BE2C (cell line): ENCODE measurements around the gene CHMP4B.

Experiments
- DNase-seq: peaks from one replicate; pipeline ENCODE4 v3.0.0-alpha.2; 2020
- H3K27me3 ChIP-seq: fragments of 250-450 bp; sonication (Bioruptor Pico); 2 replicates; pipeline ENCODE4 v1.5.1; 2020; ENCODE audit warnings: mild to moderate bottlenecking
- H3K36me3 ChIP-seq: fragments of 250-450 bp; sonication (Bioruptor Pico); 2 replicates; pipeline ENCODE4 v1.5.1; 2020; ENCODE audit warnings: mild to moderate bottlenecking
- H3K4me1 ChIP-seq: fragments of 250-450 bp; sonication (Bioruptor Pico); 2 replicates; pipeline ENCODE4 v1.5.1; 2020
- H3K4me3 ChIP-seq: 2 replicates; pipeline ENCODE4 v1.5.1; 2011; ENCODE audit warnings: low read depth, low read length
- H3K9me3 ChIP-seq: fragments of 250-450 bp; sonication (Bioruptor Pico); 2 replicates; pipeline ENCODE4 v1.5.1; 2020
- TF ChIP-seq, protein P1 (sequence below): IDR thresholded peaks from 2 replicates; pipeline ENCODE4 v1.5.1; 2012; ENCODE audit warnings: mild to moderate bottlenecking, low read depth, low read length

Gene CHMP4B

DNA sequence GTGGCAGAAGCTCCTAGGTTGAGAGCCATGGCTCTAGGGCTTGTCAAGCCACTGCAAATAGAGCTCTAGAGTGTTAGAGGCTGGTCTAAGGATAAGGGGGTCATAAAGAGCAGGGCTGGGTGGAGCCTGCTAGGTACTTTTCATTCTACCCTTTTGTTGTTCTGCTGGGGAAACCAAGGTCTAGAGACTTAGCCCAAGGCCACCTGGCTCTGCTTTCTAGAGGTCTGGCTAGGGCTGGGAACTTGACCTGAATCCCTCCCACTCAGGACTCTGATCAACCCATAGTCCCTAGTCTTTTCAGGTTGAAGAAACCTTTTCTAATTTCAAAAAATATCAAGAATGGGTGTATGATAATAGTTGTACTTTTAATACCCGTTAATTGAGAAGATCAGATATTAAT is 13.7 kb downstream of the CHMP4B start:
- Histone ChIP-seq H3K4me1 (peaks cover 1% of the 10 kb centered on the region), H3K4me3 (no peak overlapping the region), H3K36me3 (no peaks in the 10 kb centered on the region; the same call in 1 of the 2 replicates), H3K9me3 (no peaks in the 10 kb centered on the region), H3K27me3 (no peaks in the 10 kb centered on the region)
- no peak for DNase-seq
- TF ChIP-seq, protein P1, sequence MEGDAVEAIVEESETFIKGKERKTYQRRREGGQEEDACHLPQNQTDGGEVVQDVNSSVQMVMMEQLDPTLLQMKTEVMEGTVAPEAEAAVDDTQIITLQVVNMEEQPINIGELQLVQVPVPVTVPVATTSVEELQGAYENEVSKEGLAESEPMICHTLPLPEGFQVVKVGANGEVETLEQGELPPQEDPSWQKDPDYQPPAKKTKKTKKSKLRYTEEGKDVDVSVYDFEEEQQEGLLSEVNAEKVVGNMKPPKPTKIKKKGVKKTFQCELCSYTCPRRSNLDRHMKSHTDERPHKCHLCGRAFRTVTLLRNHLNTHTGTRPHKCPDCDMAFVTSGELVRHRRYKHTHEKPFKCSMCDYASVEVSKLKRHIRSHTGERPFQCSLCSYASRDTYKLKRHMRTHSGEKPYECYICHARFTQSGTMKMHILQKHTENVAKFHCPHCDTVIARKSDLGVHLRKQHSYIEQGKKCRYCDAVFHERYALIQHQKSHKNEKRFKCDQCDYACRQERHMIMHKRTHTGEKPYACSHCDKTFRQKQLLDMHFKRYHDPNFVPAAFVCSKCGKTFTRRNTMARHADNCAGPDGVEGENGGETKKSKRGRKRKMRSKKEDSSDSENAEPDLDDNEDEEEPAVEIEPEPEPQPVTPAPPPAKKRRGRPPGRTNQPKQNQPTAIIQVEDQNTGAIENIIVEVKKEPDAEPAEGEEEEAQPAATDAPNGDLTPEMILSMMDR: no peak

DNA sequence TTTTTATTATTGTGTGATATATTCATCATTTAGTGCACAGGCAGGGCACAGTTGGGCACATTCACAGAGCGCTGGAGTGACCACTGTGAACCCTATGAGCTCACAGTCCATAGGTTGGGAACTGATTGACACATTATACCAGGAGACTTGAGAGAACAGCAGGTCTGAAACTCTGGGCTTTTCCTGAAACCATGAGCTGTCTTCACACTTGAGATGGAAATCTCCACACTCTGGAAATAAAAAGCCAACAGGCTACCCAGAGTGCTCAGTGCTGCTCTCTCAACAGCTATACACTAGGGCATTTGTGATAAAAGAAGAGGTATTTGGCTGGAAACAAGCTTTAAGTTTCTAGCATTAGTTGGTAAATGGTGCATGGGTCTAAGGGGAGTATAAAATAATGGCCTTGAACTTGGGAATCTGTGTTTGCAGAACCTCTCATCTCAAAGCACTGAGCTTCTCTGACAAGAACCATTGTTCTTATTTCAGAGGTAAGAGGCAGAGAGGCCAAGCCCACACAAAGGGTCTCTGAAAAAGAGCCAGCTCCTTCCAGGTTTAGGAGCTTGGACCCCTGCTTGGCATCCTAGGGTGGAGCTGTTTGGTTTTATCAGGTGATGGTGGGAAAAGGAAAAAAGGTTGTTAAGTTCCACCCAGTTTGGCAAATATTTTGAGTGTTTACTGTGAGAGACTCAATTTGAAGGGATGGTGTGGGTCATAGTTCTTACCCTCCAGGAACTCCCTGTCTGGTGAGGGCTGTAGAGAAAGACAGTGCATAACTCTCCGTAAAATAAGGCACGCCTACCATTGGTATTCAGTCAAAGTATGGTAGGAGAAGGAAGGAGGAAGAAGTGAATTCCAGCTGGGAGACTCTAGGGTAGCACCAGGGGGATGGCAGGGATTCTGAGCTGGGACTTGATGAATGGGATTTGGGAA is 14.5 kb downstream of the CHMP4B start:
- DNase-seq: no peak
- Histone ChIP-seq H3K4me3 (no peak overlapping the region), H3K27me3 (no peaks in the 10 kb centered on the region), H3K36me3 (no peaks in the 10 kb centered on the region; the same call in 1 of the 2 replicates), H3K9me3 (no peaks in the 10 kb centered on the region), H3K4me1 (peaks cover 8% of the 10 kb centered on the region)
- TF ChIP-seq, protein P1: no peak

- H3K27me3 ChIP-seq: no peaks in the 10 kb centered on the region
- DNase-seq: no peak
- H3K36me3 ChIP-seq: no peaks in the 10 kb centered on the region
- H3K9me3 ChIP-seq: no peaks in the 10 kb centered on the region
- peaks cover 8% of the 10 kb centered on the region for H3K4me1 ChIP-seq
- TF ChIP-seq, protein P1: no peak
- H3K4me3 ChIP-seq: no peak overlapping the region
These were observed 15.2 kb downstream of the CHMP4B start for GRCh38 chr20:33826270-33826897.

- DNase-seq: no peak
- Histone ChIP-seq H3K4me1 (peaks cover 13% of the 10 kb centered on the region), H3K27me3 (no peaks in the 10 kb centered on the region), H3K36me3 (no peaks in the 10 kb centered on the region), H3K4me3 (no peak overlapping the region), H3K9me3 (no peaks in the 10 kb centered on the region)
- TF ChIP-seq, protein P1: no peak
These were observed 16.0 kb downstream of the CHMP4B start for GRCh38 chr20:33827109-33827508.

GRCh38 chr20:33827634-33828325 is 16.6 kb downstream of the CHMP4B start:
- Histone ChIP-seq H3K4me3 (no peak overlapping the region), H3K9me3 (no peaks in the 10 kb centered on the region), H3K4me1 (peaks cover 17% of the 10 kb centered on the region), H3K36me3 (no peaks in the 10 kb centered on the region), H3K27me3 (no peaks in the 10 kb centered on the region)
- TF ChIP-seq, protein P1: no peak
- no peak for DNase-seq
